HG03575 (cell line): ENCODE results near the gene ASPSCR1.

Source experiments
- ATAC-seq: cut with Tn5 transposase; IDR thresholded peaks from one replicate; pipeline ENCODE4 v1.9.1; 2021; ENCODE audit not compliant: unreplicated experiment, insufficient number of reproducible peaks, low FRiP score; ENCODE audit errors: extremely low read depth

The ASPSCR1 gene

GRCh38 chr17:81994593-81995462, 17.4 kb downstream of the ASPSCR1 start:
- no peak for ATAC-seq

GRCh38 chr17:81995463-81996231, 18.2 kb downstream of the ASPSCR1 start:
- no peak for ATAC-seq

- ATAC-seq, result no peak
These were observed 18.9 kb downstream of the ASPSCR1 start for GRCh38 chr17:81996232-81996756.

- no peak for ATAC-seq
These were observed 19.5 kb downstream of the ASPSCR1 start for GRCh38 chr17:81996757-81997441.

- ATAC-seq, result no peak
These were observed 20.8 kb downstream of the ASPSCR1 start for GRCh38 chr17:81998212-81998611.

GRCh38 chr17:81998691-81999438, 21.4 kb downstream of the ASPSCR1 start:
- no peak for ATAC-seq

- no peak for ATAC-seq
These were observed 22.2 kb downstream of the ASPSCR1 start for GRCh38 chr17:81999587-81999975.

GRCh38 chr17:81999976-82000802, 22.8 kb downstream of the ASPSCR1 start:
- no peak for ATAC-seq

GRCh38 chr17:82000803-82001570, 23.6 kb downstream of the ASPSCR1 start:
- ATAC-seq, result no peak

GRCh38 chr17:82001571-82002056, 24.2 kb downstream of the ASPSCR1 start:
- no peak for ATAC-seq

GRCh38 chr17:82003411-82004381, 26.3 kb downstream of the ASPSCR1 start:
- no peak for ATAC-seq

GRCh38 chr17:82004517-82005455, 27.4 kb downstream of the ASPSCR1 start:
- no peak for ATAC-seq

GRCh38 chr17:82005701-82006348, 28.4 kb downstream of the ASPSCR1 start:
- no peak for ATAC-seq

- no peak for ATAC-seq
These were observed 29.2 kb downstream of the ASPSCR1 start for GRCh38 chr17:82006468-82007227.
